NCI-H187 (cell line): Measurements from ENCODE around the gene ZNF774.
"Not testable (repeated sequence)": the region's sequence is repeated elsewhere in the genome, so short reads cannot be mapped to it uniquely, and the experiment has no call there.

ENCODE experiments used
- DNase-seq, 2 experiments: peaks; one replicate each; lab custom pipeline; 2025; lab: John Stamatoyannopoulos, UW

The ZNF774 gene

DNA sequence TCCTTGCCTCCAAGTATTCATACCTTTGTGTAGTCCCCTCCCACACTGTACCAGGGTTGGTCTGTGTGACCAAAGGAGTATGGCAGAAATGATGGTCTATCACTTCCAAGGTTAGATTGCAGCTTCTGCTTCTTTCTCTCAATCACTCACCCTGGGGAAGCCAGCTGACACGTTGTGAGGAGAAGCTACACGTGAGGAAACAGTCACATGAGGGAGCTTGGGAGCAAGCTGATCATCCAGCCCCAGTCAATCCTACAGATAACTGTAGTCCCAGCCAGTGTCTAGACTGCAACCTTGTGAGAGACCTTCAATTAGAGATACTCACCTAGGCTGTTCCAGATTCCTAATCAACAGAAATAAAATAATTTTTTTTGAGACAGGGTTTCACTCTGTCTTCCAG lies 6.2 kb upstream of the ZNF774 start:
- DNase-seq: no peak

DNA sequence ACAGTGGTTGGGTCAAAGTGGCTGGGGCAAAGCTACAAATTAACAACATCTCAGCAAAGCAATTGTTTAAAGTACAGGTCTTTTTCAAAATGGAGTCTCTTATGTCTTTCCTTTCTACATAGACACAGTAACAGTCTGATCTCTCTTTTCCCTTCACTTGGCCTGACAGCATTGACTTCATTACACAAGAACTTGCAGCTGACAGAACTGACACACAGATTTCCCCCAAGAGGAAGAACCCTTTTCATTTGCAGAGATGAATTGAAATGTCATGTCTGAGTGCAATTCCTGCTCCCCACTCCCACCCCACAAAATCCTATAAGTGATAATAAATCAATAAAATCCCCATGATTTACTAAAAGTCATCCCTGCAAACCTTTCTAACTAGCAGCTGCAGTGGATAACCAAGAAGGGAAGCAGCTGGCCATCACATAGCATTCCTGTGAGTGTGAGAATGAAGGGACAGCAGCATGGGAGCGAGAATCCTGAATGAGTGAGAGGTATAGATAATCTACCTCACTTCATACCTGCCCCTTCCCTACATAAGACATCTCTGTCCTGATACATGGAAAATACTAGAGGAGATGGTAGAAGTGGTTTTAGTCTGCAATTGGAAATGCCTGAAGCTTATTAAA lies 4.5 kb upstream of the ZNF774 start:
- not testable (repeated sequence) for DNase-seq

GRCh38 chr15:90348456-90348855 lies 3.6 kb upstream of the ZNF774 start:
- no peak for DNase-seq

DNA sequence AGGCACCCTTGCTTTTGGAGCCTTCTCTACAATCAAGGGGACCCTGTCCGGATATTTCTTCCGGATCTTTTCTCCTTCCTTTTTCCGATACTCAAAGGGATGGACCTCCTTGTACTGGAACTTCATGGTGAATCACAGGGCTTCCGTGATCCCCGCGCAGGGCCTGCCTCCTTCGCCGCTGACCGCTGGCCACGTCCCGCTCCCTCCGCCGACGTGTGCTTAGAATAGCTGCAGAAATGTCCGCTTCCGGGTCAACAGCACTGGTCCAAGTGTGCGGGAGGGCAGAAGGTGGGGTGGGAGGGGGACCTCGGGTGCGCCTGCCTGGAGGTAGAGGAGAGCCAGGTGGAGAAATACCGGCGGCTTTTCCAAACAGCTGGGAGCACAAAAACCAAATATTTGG lies 3.0 kb upstream of the ZNF774 start:
- DNase-seq: no peak

GRCh38 chr15:90349821-90350220 lies 2.3 kb upstream of the ZNF774 start:
- no peak for DNase-seq

DNA sequence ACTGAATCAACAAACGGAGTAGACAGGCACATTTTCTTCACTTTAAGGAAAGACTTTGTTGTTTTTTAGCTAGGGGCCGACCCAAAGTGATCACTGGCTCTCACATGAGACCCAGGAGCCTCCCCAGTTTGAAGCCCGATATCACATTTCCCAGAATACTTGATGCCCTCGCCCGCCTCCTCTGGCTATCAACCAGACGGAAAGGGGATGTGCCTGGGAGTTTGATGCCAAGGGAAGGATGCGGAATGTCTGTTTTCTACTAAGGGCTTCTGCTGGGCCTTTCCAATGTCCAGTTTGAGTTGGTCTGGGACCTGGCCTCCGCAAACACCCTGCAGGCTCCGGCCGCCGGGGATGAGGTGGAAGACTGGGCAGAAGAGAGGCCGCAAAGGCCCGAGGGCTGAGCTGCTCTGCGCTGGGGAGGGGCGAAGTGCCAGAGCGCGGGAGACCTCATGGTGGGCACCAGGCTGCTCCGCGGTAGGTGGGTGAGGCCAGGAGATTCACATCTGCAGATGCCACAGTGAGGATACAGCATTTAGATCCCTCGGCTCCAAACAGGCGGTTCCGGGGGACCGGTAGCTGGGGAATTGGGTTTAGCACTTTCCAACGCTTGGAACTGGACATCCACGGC lies 491 bp upstream of the ZNF774 start:
- DNase-seq: no peak

DNA sequence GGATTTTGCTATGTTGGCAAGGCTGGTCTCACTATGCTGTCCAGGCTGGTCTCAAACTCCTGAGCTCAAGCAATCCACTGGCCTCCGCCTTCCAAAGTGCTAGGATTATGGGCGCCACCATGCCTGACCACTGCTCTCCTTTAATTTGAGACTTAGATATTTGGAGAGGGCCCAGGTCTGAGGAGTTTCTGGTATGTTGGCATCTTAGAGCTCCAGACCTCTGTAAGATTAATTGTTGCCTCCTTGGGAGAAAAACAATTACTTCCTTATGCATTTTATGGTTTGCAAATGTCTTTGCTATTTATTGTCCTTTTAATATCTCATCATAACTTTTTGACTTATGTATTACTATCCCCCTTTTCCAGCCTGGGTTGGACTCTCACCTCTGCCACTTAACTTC lies 2.9 kb downstream of the ZNF774 start:
- no peak for DNase-seq

- DNase-seq: no peak
These were observed 6.3 kb downstream of the ZNF774 start for GRCh38 chr15:90358124-90359033.

DNA sequence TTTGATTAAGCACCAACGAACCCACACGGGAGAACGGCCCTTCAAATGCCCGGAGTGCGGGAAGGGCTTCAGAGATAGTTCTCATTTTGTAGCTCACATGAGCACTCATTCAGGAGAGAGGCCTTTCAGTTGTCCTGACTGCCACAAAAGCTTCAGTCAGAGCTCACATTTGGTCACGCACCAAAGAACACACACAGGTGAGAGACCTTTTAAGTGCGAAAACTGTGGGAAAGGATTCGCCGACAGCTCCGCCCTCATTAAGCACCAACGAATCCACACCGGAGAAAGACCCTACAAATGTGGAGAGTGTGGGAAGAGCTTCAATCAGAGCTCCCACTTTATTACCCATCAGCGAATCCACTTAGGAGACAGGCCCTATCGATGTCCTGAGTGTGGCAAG lies 8.7 kb downstream of the ZNF774 start:
- DNase-seq: peak; percentile 89 to 90

DNA sequence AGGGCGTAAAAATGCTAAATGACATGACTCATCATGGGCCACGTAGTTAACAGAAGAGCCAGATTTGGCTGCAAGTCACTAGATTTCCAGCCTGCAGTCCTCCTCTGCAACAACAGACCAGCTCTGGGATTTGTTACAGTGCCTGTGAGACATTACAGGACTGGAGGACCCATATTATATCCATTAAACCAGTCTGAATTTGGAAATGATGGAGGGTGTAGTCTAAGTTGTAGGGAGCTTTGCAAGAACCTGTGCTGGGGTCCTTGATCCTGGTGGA lies 10.8 kb downstream of the ZNF774 start:
- DNase-seq: no peak

- DNase-seq: no peak
These were observed 12.2 kb downstream of the ZNF774 start for GRCh38 chr15:90364251-90364650.

DNA sequence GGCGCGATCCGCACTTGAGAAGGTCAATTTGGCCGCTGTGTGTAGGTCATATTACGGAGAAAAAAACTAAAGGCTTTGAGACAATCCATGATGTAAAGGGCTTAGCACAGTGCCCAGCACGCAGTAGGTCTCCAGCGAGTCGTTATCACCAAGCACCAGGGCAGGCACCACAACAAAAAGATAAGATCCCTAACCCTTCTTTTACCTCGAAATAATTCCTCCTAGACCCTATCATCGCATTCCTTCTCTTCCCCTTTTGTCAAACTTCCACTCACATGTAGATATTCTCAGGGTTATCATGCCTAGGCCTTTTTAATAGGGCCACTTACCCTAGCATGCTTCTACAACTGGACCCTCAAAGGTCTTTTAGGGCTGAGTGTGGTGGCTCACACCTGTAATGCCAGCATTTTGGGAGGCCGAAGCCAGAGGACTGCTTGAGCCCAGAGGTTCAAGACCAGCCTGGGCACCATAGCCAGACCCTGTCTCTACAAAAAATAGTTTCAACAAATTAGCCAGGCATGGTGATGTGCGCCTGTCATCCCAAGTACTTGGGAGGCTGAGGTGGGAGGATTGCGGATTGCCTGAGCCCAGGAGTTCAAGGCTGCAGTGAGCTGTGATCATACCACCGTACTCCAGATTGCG lies 13.5 kb downstream of the ZNF774 start:
- DNase-seq: no peak

DNA sequence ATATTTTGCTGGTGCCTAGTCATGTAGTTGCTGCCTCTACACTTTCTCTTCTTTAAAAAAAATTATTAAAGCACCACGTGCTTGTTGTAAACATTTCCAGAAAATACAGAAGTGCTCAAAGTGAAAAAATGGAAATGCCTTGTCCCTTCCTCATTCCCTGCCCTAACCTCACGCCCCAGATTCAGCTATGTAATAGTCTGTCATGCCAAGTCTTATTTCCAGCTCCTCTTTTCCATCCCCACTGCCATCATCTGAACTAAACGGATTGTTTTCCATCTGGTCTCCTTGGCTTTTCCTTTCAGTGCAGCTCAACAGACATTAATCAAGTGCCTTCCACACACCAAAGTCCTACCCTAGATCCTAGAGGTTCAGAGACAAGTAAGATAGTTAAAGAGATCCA lies 15.5 kb downstream of the ZNF774 start:
- no peak for DNase-seq

- DNase-seq: no peak
These were observed 23.0 kb downstream of the ZNF774 start for GRCh38 chr15:90375071-90375470.

GRCh38 chr15:90376789-90377188 lies 24.7 kb downstream of the ZNF774 start:
- DNase-seq: no peak

GRCh38 chr15:90379263-90379662 lies 27.2 kb downstream of the ZNF774 start:
- DNase-seq: no peak

- no peak for DNase-seq
These were observed 29.4 kb downstream of the ZNF774 start for GRCh38 chr15:90381515-90381914.

GRCh38 chr15:90382320-90382719 lies 30.2 kb downstream of the ZNF774 start:
- no peak for DNase-seq

- DNase-seq: no peak
These were observed 34.1 kb downstream of the ZNF774 start for GRCh38 chr15:90386221-90386620.

DNA sequence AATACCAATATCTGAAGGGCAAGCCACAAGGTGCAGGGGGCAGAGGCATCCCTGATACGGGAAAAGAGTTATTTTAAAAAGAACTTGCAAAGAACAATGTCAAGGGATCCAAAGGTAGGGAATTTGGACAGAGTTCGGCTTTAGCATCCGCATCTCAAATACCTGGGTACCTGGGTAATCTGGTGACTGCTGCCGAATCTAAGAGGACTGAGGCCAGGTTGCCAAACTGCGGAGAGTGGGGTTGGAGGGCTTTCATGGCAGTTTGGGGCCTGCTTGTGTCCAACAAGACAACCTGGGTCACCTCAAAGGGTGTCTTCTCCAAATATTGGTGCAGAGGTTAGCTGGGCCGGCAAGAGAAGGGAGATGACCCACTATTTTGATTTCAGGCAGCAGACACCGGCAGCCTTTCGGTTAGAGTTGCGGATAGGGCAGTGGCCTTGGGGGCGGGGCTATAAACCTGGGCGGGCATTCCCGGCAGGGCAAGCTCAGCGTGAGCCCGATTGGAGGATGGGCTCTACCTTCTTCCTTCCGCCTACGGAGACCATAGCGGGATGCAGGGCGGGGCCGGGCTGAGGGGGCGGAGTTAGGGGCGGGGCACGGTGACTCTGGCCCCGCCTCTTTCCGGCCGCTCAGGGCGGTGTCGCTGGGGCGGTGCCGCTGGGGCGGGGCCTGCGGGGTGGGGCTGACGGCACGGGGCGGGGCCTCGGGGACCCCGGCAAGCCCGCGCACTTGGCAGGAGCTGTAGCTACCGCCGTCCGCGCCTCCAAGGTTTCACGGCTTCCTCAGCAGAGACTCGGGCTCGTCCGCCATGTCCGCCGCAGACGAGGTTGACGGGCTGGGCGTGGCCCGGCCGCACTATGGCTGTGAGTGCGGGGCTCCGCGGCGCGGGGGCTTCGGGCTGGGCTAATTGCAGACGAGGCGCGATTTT lies 35.7 kb downstream of the ZNF774 start, which contains the start of gene IQGAP1:
IQGAP1 (plus strand) TSS at position 709 of the 928 bp plus-strand sequence; CDS start at position 809, 100 bp downstream.
- peak; percentile 91 to 93 for DNase-seq
